NCI-H82 (cell line): ENCODE data around the gene GALNTL6.

Experiments used
- DNase-seq: peaks from one replicate; lab custom pipeline; 2025; lab: John Stamatoyannopoulos, UW

The GALNTL6 gene

DNA sequence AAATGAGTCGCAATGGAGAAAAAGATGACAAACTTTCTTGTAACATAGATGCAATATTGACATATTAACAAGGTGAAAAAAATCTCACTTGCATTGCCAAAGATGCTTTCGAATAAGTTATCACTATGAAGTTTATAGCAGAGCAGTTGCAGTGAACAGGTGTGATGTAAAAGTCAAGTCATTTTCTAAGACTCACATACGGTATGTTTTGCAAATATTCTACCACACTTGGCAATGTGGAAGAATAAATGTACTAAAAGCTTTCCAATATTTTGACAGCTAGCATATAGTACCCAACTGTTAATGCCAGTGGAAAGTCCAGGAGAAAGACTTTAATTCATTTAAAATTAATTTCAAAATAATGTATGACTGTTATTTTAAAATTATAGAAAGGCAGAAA lies 76.5 kb downstream of the GALNTL6 start:
- DNase-seq: no peak

DNA sequence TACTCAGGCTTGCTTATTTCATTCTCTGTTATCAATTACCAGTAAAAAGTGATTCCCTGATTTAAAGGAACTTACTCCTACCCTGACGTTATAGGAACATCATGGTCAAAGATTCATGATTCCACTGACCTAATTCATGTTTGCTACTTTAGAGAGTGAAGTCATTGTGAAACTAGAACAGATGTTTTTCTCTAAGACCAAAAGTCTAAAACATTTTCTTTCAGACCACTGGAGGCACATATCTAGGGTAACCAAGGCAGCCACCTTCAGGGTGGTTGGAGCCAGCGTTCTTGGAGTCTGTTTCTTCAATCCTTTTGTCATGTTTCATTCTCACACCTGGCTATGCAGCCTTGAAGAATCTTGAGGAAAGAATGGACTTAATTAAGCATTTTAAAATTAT lies 77.8 kb downstream of the GALNTL6 start:
- DNase-seq: no peak

DNA sequence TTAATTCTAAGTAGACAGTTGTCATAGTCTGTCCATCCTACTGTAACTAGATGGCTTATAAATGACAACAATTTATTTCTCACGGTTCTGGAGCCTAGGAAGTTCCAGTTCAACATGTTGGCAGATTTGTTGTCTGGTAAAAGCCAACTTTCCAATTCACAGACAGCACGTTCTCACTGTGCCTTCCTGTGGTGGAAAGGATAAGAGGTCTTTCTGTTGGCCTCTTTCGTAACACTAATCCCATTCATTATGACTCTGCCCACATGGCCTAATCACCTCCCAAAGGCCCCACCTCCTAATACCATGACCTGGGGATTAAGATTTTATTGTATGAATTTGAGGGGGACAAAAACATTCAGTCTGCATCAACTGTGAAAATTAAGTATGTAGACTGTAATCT lies 83.2 kb downstream of the GALNTL6 start:
- DNase-seq: peak; percentile 65

DNA sequence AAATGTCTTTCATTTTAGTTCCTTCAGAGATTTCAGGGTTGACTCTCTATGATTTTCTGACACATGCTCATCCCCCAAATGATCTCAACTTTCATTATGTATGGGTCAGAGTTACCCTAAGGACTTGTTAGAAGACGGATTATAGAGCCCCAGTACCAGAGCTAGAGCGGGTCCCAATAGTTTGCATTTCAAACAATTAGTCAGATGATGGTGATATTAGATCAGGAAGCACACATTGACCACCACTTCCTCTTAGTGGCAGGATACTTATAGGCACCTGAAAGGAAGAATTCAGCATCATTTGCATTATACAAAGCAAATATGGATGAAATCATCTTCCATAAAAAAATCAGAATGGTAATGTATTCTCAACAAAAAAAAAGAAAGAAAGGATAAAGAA lies 106.1 kb downstream of the GALNTL6 start:
- DNase-seq: no peak

DNA sequence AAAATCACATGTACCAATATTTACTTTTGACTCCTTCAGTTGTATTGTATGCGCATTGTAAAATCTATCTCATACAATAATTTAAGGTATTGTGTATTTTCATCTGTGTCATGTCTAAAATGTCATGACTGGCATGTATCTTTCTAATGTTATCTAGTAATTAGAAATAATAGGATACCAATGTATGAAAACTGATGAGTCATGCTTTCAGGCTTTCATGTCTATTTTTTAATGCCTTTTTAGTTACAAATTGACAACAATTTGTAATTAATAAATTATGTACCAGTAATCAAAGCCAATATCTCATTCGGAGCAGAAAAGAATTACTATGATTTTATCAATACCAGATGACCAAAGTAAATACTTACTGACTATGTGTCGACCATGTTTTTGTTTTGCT lies 107.7 kb downstream of the GALNTL6 start:
- no peak for DNase-seq

DNA sequence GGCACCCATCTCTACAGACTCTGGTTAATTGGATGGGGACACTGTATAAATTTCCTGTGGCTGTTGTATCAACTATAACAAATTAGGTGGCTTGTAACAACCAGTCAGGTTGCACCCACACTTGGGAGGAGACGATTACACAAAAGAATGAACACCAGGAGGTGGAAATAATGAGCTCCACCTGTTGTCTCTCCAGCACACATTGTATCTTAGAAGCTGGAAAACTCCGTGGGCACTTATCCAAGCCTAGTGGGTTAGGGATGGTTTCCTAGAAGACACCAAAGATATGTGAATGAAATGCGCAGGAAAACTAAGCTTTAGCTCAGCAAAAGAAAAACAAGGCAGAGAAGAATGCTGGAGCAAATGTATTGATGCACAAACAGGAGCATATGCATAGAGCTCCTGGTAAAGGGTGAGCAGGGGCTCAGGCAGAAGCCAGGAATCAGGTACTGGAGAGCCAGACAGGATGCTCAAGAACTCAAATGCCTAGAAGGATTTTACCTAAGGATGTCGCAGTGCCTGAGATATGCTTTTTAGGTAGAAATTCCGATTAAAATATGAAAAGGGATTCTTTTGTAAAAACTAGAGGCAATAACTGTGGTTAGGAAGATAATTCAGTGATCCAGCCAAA lies 111.7 kb downstream of the GALNTL6 start:
- no peak for DNase-seq

DNA sequence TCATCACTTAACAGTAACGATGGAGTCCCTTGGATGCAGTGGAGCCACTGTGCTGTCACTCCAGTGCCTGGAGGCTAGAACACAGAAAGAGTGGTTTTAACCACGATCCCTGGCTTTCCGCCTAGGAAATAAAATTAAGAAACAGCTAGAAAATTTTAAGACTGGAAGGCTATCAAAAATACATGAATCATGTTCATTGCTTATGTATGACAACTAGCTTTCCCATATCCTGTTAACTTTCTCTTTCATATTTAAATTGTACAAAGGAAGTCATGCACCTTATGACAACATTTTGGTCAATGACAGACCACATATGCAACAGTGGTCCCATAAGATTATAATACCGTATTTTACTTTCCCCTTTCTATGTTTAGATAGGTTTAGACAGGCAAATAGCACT lies 115.1 kb downstream of the GALNTL6 start:
- DNase-seq: no peak

DNA sequence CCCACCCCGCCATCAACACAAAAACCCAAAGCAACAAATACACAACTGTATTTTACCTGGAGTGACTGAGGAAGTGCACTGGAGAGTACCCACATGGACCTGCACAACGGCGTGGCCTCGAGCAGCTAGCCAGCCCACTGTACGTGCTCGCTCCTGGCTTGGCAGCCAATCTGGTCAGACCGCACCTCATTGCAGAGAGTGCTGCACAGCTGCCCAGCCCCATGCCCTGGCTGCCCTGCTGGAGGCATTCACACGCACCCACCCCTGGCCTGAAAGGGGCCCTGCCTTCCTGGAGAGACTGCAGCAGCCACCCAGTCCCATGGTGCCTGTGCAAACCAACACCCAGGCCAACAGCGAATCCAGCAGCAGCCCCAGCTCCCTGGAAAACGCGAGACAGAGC lies 116.3 kb downstream of the GALNTL6 start:
- DNase-seq: no peak

DNA sequence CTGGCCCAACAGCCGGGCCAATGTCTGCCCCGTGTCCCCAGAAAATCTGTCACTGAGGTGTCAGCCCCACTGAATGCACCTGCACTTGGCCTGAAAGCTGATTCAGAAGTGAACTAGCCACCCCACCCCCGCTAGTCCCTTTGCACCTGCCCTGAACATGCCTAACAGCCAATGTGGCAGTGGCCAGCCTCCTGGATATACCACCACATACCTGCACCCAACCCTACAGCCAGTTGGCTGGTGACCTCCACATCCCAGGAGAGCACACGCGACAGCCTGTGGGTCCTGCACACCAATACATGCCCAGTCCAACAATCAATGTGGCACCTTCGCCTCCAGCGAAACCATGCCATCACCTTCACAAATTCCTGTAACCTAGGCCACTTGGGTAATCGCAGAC lies 116.7 kb downstream of the GALNTL6 start:
- no peak for DNase-seq

DNA sequence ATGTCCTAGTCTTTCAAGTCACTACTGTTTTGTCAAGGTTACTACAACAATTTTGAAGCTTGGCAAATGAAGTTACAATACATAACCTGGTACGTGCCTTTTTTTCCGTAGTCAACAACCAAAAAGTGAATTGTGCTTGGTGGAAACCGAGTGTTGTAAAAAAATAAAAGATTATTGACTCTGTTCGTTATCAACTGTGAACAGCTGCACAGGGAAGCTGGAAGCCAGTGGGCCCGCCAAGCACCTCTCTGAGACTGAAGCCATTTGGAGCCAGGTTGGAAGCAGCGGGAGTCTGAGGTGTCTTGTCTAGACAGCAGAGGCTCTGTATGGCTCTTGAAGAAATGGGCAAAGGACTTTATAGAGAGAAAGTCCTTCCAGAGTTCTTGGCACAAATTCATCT lies 119.0 kb downstream of the GALNTL6 start:
- DNase-seq: no peak

DNA sequence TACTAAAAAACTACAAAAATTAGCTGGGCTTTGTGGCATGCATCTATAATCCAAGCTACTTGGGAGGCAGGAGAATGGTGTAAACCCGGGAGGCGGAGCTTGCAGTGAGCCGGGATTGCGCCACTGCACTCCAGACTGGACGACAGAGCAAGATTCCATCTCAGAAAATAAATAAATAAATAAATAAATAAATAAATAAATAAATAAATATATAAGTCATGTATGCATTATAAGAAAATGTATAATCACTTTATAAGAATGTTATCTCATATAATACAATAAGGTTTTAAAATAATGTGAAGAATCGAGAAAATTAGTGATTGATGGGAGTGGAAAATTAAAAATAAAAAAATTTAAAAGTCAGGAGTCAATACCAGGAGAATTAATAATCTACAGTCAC lies 127.5 kb downstream of the GALNTL6 start:
- DNase-seq: no peak

DNA sequence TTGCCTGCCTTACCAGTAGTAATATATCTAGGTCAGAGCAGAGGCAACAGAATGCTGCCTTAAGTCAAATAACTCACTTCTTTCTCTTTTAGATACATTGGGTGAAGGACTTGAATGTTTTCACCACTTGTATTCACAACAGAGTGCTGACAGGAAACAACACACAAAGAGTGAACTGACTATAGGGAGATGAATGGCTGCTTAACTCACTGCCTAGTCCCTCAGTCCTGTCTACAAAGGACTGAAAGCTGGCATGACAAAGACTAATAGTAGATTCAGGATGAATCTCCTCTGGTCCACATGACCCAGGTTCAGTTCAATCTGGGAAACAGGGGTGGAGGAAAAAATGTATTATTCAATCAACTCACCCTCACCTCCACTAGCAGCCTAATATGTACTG lies 134.2 kb downstream of the GALNTL6 start:
- no peak for DNase-seq

DNA sequence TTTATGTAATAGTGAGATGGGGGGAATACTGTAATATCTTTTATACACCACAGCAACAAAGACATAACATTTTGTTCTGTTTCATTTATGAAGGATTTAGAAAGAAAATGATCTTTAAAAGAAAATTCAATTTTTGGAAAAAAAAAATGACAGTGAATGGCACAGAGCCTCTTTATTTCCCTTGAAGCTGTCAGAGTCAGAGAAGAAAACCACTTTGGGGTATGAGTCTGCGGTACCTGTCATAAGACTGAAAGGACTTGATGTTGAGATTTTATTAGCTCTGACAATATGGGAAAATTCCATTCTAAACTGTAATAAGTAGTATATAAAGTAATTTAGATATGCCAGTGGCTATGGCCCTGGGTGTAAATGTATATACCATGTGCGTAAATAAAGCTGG lies 134.8 kb downstream of the GALNTL6 start:
- no peak for DNase-seq

DNA sequence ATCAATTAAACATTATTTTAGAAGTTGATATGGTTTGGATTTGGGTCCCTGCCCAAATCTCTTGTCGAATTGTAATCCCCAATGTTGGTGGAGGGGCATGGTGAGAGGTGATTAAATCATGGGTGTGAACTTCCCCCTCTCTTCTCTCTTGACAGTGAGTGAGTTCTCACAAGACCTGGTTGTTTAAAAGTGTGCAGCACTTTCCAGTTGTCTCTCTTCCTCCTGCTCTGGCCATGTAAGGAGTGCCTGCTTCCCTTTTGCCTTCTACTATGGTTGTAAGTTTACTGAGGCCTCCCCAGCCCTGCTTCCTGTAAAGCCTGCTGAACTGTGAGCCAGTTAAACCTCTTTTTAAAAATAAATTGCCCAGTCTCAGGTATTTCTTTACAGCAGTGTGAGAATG lies 141.4 kb downstream of the GALNTL6 start:
- DNase-seq: no peak

DNA sequence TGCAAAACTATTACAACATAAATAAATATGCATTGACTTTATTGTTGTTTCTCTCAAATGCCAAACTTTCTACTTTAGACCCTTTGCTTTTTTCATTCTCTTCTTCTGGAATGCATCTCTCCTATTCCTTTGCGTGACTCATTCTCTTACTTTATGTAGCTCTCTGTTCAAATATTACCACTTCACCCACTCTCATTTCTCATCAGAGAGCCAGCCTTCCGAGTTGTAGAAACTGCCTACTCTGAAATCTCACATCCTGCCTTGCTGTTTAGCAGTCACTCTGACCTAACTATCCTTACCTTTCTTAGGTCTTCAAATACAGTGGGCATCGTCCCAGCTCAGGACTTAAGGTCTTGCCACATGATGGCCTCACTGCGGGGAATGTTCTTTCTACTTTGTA lies 143.5 kb downstream of the GALNTL6 start:
- no peak for DNase-seq

DNA sequence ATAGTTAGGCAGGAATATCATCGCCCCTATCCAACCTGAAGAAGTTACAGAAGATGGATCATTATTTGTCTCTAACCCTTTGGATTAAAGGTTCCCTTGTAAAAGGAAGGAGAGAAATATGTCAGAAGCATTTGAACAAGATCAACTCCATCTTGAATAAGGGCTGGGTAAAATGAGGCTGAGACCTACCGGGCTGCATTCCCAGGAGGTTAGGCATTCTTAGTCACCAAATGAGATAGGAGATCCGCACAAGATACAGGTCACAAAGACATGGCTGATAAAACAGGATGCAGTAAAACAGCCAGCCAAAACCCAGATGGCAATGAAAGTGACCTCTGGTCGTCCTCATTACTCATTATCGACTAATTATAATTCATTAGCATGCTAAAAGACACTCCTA lies 148.9 kb downstream of the GALNTL6 start:
- no peak for DNase-seq

DNA sequence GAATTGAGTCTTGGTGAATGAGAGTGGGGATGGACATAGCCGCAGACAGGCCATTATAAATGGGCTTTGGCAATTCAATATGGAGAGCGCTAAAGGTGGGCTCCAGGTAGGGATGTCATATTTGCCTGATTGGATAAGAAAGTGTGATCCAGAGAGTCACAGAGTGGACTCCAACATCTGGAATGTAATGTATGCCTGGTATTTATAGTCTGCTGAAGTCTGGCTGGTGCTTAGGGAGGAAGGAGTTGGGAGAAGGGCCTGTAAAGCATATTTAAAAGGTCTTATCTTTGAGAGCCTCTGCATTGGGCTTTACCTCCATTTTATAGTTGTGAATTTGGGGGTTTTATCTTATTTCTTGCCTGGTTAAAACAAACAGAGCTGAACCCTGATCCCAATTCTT lies 153.2 kb downstream of the GALNTL6 start:
- DNase-seq: no peak

DNA sequence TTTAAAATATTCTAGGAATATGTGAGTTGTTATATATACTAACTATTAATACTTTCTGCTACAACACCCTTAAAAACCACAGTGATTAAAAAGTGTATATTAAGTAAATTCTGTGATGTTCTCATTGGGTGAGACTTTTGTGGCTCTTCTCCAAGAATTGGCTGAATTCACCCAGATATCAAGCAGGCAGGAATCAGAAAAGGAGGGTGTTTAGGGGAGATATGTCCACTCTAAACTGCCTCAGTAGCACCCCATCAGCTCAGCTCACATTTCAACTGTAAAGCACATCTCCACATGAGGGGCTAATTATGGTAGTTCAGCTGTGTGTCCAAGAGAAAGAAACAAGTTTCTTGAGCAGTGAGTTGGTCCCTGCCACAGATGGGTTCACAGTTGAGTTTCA lies 165.0 kb downstream of the GALNTL6 start:
- no peak for DNase-seq

DNA sequence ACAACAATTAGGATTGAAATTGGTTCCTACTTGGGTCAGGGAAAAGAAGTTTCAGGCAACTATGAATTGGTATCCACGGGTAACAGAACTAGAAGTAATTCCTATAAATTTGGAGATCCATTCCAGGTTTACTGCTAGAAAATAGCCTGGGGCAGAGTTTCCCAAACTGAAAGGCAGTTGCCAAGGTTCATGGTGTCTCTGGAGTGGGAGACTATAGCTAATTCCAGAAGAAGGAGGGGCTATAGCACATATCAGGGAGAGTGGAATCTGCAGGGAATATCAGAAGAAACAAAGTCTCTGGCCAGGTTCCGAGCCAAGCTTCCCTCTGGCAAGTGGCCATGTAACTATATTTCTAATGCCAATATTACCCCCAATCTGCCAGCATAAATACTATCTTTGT lies 166.3 kb downstream of the GALNTL6 start:
- no peak for DNase-seq

DNA sequence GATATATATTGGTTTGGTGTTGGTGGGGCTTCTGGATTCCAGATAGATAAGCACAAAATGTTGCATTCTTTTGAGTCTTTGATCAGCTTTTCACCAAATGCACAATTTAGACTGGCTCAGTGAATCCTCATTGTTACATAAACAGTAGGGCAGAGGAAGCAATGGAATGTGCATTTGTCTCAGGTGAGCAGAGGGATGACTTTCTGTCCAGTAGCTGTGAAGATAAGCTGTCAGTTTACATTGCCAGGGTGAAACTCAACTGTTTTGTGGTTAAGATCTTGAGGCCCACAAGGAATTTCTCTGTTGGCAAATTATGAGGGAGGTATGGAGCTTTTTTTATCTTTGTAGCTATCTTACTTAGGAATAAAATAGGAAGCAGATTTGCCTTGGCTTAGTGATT lies 168.0 kb downstream of the GALNTL6 start:
- DNase-seq: no peak

DNA sequence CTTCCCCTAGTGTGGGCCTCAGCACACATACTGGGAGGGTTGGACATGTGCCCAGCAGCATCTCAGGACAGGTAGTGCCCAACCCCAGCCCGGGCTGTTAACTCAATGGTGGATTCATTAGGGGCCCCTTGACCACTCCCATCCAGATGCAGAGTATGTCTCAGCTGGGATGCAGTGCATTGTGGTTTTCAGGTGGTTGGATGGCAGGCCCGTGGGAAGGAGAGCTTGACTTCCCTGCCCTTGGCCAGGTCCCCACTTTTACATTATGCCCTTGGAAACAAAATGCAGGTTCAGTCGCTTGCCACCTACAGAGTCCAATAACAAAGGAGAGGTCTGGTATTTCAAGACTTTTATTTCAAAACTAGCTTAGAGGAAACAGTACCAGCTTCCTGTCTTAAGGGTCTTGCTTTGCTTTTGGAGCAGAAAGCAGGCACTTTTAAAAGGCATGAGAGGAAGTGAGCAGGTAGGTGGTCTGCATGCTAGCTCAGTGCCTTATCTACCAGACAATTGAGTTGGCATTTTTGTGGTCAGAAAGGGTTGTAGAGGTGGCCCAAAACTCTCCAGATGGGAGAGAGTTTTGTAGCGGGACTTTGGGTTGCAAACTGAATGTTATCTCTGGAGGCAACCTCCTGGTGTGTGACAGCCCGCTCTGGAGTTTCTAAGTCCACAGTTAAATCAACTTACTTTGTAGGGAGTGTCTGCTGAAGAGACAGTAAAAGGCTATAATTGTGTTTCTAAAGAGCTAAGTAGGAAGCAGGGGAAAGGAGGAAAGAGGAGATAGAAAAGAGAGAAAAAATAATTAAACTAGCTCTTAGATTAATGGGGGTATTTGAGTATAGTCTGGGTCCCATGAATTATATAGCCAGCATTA lies 171.0 kb downstream of the GALNTL6 start:
- no peak for DNase-seq

DNA sequence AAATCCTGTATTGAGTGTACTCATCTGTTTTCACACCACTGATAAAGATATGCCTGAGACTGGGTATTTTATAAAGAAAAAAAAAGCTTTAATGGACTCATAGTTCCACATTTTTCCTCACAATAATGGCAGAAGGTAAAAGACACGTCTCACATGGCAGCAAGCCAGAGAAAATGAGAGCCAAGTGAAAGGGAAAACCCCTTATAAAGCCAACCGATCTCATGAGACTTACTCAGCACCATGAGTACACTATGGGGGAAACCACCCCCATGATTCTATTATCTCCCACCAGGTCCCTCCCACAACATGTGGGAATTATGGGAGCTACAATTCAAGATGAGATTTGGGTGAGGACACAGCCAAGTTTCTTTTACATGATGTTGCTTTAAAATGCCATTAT lies 171.9 kb downstream of the GALNTL6 start:
- no peak for DNase-seq

DNA sequence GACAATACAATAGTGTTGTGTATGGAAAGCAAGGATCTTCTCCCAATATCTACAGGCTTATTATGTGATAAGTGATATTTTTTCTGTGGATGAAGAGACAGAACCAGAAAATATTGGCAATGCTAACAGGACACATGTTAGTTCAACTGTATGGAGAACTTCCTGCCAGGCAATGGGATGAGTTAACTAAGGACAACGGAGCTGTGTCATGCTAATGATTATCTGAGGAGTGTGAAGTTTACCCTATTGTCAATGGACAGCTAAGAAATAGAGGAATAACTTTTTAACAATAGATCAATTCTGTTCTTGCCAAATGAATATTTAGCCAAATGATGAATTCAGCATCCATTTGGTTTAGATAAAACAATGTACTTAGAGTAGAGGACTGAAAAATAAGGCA lies 180.0 kb downstream of the GALNTL6 start:
- DNase-seq: no peak

DNA sequence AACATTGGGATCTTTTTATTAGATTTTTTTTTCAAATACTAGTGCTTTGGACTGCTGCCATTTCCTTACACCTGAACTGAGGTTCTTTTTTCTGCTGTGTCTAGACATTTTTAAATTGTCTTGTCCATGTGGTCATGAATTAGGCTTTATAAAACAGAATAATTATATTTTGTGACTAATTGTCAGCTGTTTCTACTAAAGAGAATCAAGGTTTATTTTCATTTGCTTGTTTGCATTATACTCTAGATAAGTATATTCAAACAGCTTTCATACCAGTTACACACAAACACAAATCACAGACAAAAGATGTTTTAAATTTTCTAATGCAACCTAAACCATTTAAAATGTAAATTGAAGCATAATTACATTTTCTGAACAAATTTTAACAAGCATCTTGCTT lies 194.7 kb downstream of the GALNTL6 start:
- DNase-seq: no peak
